ENCODE data around the gene DIPK1C.

DIPK1C gene

DNA sequence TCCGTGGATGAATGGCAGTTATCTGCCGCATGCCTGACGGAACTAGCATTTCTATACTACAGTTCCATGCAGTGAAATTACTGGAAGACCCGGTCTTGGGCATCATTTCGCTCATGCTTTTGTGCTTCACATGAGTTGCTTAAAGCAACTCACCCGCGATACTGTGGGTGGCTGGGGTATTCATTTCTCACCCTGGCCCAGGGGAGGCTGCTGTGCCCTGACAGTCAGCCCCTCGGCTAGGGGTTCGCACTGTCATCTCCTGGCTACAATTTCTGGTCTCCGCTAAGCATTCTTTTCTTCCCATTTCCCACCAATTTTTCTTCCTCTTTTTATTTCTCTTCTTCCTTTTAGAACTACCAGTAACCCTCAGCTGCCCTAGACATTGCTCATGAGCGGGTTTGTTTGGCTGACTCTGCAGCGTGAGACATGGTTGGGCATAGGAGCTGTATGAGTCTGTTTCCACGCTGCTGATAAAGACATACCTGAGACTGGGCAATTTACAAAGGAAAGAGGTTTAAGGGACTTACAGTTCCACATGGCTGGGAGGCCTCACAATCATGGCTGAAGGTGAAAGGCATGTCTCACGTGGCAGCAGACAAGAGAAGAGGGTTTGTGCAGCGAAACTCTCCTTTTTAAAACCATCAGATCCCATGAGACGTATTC lies 22.5 kb upstream of the DIPK1C start:
- no peaks in the 10 kb centered on the region for H3K9me3 ChIP-seq (ENCODE audit: insufficient read depth, low read length)
- H2AFZ ChIP-seq (ENCODE audit: low read depth, low read length, severe bottlenecking): no peak overlapping the region
- H3K79me2 ChIP-seq (ENCODE audit: insufficient read depth, low read length): no peaks in the 10 kb centered on the region
- H3K9me2 ChIP-seq (replicated peaks; ENCODE audit: insufficient read depth, low read length): no peaks in the 10 kb centered on the region
- TF ChIP-seq EZH2phosphoT487 (conservative IDR thresholded peaks at IDR 0.05; ENCODE audit: low read length) (no peak), CTCF (IDR thresholded peaks at IDR 0.05; ENCODE audit: insufficient read depth, low read length, poor library complexity, severe bottlenecking) (no peak)
- no peaks in the 10 kb centered on the region for H4K20me1 ChIP-seq (ENCODE audit: low read depth, low read length)
- H3K4me2 ChIP-seq (ENCODE audit: low read depth, low read length, poor library complexity, severe bottlenecking): no peak overlapping the region
- H3K27me3 ChIP-seq (ENCODE audit: low read length): no peaks in the 10 kb centered on the region
- no peaks in the 10 kb centered on the region for H3F3A ChIP-seq (ENCODE audit: insufficient read depth)
- no peak overlapping the region for H3K27ac ChIP-seq (ENCODE audit: low read depth, low read length)
- no peak overlapping the region for H3K9ac ChIP-seq (ENCODE audit: low read length)
- H3K36me3 ChIP-seq (ENCODE audit: low read length): no peaks in the 10 kb centered on the region
- H3K4me3 ChIP-seq (ENCODE audit: insufficient read depth, low read length, poor library complexity, severe bottlenecking): no peak overlapping the region

DNA sequence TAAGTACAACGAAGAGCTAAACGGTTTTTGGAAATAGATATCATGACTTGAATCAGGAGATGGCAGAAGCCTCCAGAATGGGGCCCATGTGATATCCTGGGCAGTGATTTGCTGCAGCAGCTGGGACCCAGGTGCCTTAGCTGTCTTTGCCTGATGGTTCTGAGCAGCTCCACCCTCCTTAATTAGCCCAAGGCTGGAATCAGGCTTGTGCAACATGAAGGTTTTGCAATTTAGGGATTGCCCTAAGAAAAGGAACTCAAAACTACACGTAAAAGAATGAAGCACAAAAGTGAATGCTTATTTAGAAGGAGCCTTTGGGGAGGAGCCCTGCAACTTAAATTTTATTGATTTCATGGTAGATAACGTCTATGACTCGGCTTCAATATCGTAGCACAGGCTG lies 21.8 kb upstream of the DIPK1C start:
- H3K27me3 ChIP-seq (ENCODE audit: low read length): no peaks in the 10 kb centered on the region
- no peak overlapping the region for H3K4me3 ChIP-seq (ENCODE audit: insufficient read depth, low read length, poor library complexity, severe bottlenecking)
- H4K20me1 ChIP-seq (ENCODE audit: low read depth, low read length): no peaks in the 10 kb centered on the region
- no peak overlapping the region for H3K4me2 ChIP-seq (ENCODE audit: low read depth, low read length, poor library complexity, severe bottlenecking)
- no peak overlapping the region for H3K27ac ChIP-seq (ENCODE audit: low read depth, low read length)
- H3K79me2 ChIP-seq (ENCODE audit: insufficient read depth, low read length): no peaks in the 10 kb centered on the region
- H3K9me2 ChIP-seq (replicated peaks; ENCODE audit: insufficient read depth, low read length): no peaks in the 10 kb centered on the region
- no peaks in the 10 kb centered on the region for H3K9me3 ChIP-seq (ENCODE audit: insufficient read depth, low read length)
- no peaks in the 10 kb centered on the region for H3K36me3 ChIP-seq (ENCODE audit: low read length)
- no peak overlapping the region for H2AFZ ChIP-seq (ENCODE audit: low read depth, low read length, severe bottlenecking)
- TF ChIP-seq CTCF (IDR thresholded peaks at IDR 0.05; ENCODE audit: insufficient read depth, low read length, poor library complexity, severe bottlenecking) (no peak), EZH2phosphoT487 (conservative IDR thresholded peaks at IDR 0.05; ENCODE audit: low read length) (no peak)
- no peaks in the 10 kb centered on the region for H3F3A ChIP-seq (ENCODE audit: insufficient read depth)
- H3K9ac ChIP-seq (ENCODE audit: low read length): no peak overlapping the region

GRCh38 chr18:74478316-74478715 lies 21.2 kb upstream of the DIPK1C start:
- H3K4me3 ChIP-seq (ENCODE audit: insufficient read depth, low read length, poor library complexity, severe bottlenecking): no peak overlapping the region
- H3K27ac ChIP-seq (ENCODE audit: low read depth, low read length): no peak overlapping the region
- no peak overlapping the region for H3K9ac ChIP-seq (ENCODE audit: low read length)
- H2AFZ ChIP-seq (ENCODE audit: low read depth, low read length, severe bottlenecking): no peak overlapping the region
- H3K36me3 ChIP-seq (ENCODE audit: low read length): no peaks in the 10 kb centered on the region
- no peak overlapping the region for H3K4me2 ChIP-seq (ENCODE audit: low read depth, low read length, poor library complexity, severe bottlenecking)
- no peaks in the 10 kb centered on the region for H3K79me2 ChIP-seq (ENCODE audit: insufficient read depth, low read length)
- H3F3A ChIP-seq (ENCODE audit: insufficient read depth): no peaks in the 10 kb centered on the region
- H3K9me2 ChIP-seq (replicated peaks; ENCODE audit: insufficient read depth, low read length): no peaks in the 10 kb centered on the region
- no peaks in the 10 kb centered on the region for H4K20me1 ChIP-seq (ENCODE audit: low read depth, low read length)
- no peaks in the 10 kb centered on the region for H3K27me3 ChIP-seq (ENCODE audit: low read length)
- H3K9me3 ChIP-seq (ENCODE audit: insufficient read depth, low read length): no peaks in the 10 kb centered on the region
- TF ChIP-seq EZH2phosphoT487 (conservative IDR thresholded peaks at IDR 0.05; ENCODE audit: low read length) (no peak), CTCF (IDR thresholded peaks at IDR 0.05; ENCODE audit: insufficient read depth, low read length, poor library complexity, severe bottlenecking) (no peak)

Measured in SU-DHL-6 (cell line).